VCaP (cell line): ENCODE measurements around the gene UIMC1.
A peak's percentile ranks its signal among the peaks of the same experiment; 100 is the strongest.

Source experiments
- H3K27ac ChIP-seq: fragments of 450-650 bp; 2 replicates; pipeline ENCODE4 v1.5.1; 2017
- TF ChIP-seq, protein P1 (sequence below): fragments of 450-650 bp; conservative IDR thresholded peaks from 2 replicates; pipeline ENCODE4 v1.5.1; 2017; ENCODE audit warnings: mild to moderate bottlenecking, moderate library complexity

Gene UIMC1

GRCh38 chr5:176870110-176870591 lies 136.4 kb downstream of the UIMC1 start:
- TF ChIP-seq, protein P1, sequence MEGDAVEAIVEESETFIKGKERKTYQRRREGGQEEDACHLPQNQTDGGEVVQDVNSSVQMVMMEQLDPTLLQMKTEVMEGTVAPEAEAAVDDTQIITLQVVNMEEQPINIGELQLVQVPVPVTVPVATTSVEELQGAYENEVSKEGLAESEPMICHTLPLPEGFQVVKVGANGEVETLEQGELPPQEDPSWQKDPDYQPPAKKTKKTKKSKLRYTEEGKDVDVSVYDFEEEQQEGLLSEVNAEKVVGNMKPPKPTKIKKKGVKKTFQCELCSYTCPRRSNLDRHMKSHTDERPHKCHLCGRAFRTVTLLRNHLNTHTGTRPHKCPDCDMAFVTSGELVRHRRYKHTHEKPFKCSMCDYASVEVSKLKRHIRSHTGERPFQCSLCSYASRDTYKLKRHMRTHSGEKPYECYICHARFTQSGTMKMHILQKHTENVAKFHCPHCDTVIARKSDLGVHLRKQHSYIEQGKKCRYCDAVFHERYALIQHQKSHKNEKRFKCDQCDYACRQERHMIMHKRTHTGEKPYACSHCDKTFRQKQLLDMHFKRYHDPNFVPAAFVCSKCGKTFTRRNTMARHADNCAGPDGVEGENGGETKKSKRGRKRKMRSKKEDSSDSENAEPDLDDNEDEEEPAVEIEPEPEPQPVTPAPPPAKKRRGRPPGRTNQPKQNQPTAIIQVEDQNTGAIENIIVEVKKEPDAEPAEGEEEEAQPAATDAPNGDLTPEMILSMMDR: peak; percentile 68
- no peak overlapping the region for H3K27ac ChIP-seq

DNA sequence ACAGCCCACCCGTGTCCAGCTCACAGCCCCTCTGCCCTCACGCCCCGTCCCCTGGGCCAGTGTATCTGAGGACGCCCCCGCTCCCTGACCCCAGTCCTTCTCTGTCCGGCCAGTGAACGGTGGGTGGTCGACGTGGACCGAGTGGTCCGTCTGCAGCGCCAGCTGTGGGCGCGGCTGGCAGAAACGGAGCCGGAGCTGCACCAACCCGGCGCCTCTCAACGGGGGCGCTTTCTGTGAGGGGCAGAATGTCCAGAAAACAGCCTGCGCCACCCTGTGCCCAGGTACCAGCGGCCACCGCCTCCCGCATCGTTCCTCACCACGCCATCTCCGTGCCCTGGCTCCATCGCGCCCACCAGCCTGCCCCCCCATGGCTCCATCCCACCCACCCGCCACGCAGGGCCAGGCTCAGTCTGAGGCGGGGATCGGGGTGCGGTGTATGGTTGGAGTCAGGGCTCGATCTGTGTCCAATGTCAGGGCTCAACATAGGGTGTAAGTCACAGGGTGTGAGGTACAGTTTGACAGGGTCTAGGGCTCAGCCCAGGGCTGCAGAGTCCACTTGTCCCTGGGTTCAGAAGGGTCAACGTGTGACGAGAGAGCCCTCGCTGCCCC lies 137.0 kb downstream of the UIMC1 start:
- no peak overlapping the region for H3K27ac ChIP-seq
- TF ChIP-seq, protein P1: no peak

- H3K27ac ChIP-seq: no peak overlapping the region
- TF ChIP-seq, protein P1: no peak
Measured at GRCh38 chr5:176868731-176869130, 137.8 kb downstream of the UIMC1 start.

GRCh38 chr5:176868126-176868525 lies 138.5 kb downstream of the UIMC1 start:
- H3K27ac ChIP-seq: no peak overlapping the region
- TF ChIP-seq, protein P1: no peak

DNA sequence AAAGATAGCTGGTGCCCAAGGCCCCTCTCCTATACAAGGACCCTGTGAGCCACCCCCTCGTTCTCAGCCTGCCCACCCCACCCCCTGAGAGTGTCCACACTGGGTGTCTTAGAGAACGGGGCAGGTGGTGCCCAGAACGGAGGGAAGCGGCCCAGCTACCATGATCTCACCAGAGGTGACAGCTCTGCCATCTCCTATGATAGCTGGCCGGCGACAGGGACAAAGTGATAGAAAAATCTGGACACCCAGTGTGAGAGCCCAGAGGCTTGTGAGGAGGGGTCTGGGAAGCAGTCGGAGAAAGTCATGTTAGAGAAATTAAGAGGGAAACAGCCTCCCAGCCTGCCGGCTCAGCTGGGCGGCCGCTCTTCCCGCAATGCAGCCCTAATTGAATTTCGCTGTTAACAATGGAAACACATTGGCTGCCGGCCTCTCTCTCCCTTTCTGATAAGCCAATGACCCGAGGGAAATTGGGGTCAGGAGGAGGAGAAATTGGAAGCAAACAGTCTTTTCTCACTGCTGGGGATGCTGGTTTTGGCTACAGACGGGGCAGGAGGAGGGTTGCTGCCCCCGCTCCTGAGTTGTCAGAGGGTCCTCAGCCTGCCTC lies 139.8 kb downstream of the UIMC1 start:
- no peak overlapping the region for H3K27ac ChIP-seq
- TF ChIP-seq, protein P1: no peak

DNA sequence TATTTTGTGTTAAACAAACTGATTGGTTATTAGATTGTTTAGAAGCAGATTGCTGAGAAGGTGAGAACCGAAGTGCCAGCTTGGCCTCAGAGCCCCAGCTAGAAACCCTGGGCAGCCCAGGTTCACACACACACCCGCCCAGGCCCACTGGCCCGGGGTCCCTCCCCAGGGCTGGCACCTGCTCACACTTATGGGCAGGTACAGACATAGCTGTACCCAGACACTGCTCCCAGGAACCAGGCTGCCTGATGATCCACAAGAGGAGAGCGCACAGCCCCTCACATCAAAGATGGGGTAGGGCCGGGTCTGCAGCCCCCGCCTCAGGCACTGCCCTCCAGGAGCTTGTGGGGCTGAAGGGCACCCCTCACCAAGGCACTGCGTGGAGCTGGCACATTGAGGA lies 140.6 kb downstream of the UIMC1 start:
- TF ChIP-seq, protein P1: no peak
- no peak overlapping the region for H3K27ac ChIP-seq

GRCh38 chr5:176864755-176865154 lies 141.8 kb downstream of the UIMC1 start:
- H3K27ac ChIP-seq: no peak overlapping the region
- TF ChIP-seq, protein P1: no peak
